Measurements from ENCODE around the gene HOXB9.

- no peak for TF ChIP-seq CCAR2 (optimal IDR thresholded peaks at IDR 0.05; ENCODE audit: low read depth, low read length)
- no peak for TF ChIP-seq TCF7 (IDR thresholded peaks at IDR 0.05; ENCODE audit: low read depth)
- no peak for TF ChIP-seq CTCF (CRISPR knock-in tag; IDR thresholded peaks at IDR 0.05)
- no peak for TF ChIP-seq SNAI1 (CRISPR knock-in tag; IDR thresholded peaks at IDR 0.05; ENCODE audit: borderline replicate concordance)
- no peak for TF ChIP-seq POLR2G (IDR thresholded peaks at IDR 0.05; ENCODE audit: low read depth, low read length)
- no peak for TF ChIP-seq ZNF768 (CRISPR knock-in tag; IDR thresholded peaks at IDR 0.05)
- TF ChIP-seq THYN1 (CRISPR knock-in tag; IDR thresholded peaks at IDR 0.05; ENCODE audit: borderline replicate concordance, low read depth), result no peak
- TF ChIP-seq GLI4 (CRISPR knock-in tag; IDR thresholded peaks at IDR 0.05; ENCODE audit: borderline replicate concordance), result no peak
- no peak for TF ChIP-seq HDAC2 (CRISPR knock-in tag; IDR thresholded peaks at IDR 0.05)
- no peak for TF ChIP-seq ZNF343 (CRISPR knock-in tag; IDR thresholded peaks at IDR 0.05)
- no peak for TF ChIP-seq HOXA5 (CRISPR knock-in tag; IDR thresholded peaks at IDR 0.05)
Measured at GRCh38 chr17:48629411-48629759, 3.2 kb upstream of the HOXB9 start.

Data from HepG2 (cell line).